Hepatocyte (in vitro differentiated cells): ENCODE data around the gene S100Z.

Source experiments
- EZH2 ChIP-seq: fragments of 200-600 bp; sonication (generic); IDR thresholded peaks from 2 replicates; pipeline ENCODE4 v1.6.1; 2016; ENCODE audit warnings: antibody characterized with exemption, mild to moderate bottlenecking, borderline replicate concordance
- EZH2phosphoT487 ChIP-seq: fragments of 200-600 bp; sonication (generic); IDR thresholded peaks from one replicate; pipeline ENCODE4 v1.6.1; 2018; ENCODE audit warnings: antibody characterized with exemption, mild to moderate bottlenecking, low read depth, moderate library complexity; ENCODE audit not compliant: unreplicated experiment, severe bottlenecking
- TF ChIP-seq, protein P1 (sequence below): fragments of 200-600 bp; sonication (generic); IDR thresholded peaks from 2 replicates; pipeline ENCODE4 v1.5.1; 2016; ENCODE audit warnings: antibody characterized with exemption, mild to moderate bottlenecking; ENCODE audit not compliant: poor library complexity

DNA sequence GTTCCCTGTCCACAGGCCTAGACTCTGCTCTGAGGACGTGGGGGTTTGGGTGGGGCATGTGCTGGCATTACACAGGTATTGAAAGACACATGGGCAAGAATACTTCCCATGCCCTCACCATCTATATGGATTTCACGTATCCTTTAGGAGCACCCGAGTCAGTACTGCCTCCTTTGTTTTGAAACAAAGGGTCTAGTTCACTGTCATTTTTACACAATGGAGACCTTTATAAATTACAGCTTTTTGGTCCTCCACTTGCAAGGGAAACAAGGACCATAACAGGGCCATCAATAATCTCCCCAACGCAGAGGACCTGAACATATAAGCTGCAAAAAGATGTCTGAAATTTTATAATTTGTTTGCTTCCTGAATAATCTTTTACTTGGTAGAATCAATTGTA is 78.1 kb downstream of the S100Z start:
- TF ChIP-seq, protein P1, sequence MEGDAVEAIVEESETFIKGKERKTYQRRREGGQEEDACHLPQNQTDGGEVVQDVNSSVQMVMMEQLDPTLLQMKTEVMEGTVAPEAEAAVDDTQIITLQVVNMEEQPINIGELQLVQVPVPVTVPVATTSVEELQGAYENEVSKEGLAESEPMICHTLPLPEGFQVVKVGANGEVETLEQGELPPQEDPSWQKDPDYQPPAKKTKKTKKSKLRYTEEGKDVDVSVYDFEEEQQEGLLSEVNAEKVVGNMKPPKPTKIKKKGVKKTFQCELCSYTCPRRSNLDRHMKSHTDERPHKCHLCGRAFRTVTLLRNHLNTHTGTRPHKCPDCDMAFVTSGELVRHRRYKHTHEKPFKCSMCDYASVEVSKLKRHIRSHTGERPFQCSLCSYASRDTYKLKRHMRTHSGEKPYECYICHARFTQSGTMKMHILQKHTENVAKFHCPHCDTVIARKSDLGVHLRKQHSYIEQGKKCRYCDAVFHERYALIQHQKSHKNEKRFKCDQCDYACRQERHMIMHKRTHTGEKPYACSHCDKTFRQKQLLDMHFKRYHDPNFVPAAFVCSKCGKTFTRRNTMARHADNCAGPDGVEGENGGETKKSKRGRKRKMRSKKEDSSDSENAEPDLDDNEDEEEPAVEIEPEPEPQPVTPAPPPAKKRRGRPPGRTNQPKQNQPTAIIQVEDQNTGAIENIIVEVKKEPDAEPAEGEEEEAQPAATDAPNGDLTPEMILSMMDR = no peak
- no peak for TF ChIP-seq EZH2
- TF ChIP-seq EZH2phosphoT487 = no peak
